ENCODE results near the gene IL9.

Gene IL9

DNA sequence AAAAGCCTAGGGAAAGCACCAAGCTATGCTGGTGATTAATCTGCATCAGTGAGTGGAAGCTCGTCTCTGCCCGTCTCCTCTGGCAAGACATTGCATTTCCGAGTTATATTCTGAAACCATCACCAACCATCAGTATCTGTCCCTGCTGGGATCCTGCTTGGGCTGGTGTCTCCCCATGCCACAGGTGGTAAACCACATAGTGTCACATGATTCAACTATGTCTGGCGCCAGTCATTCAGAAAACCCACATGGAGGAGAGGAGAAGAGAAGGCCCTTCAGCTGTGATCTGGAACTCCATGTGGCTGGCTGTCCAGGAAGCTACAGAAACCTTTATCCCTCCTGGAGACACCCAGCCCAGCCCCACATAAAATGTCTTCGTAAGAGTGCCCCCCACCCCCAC lies 4.8 kb downstream of the IL9 start:
- DNase-seq: no peak

- DNase-seq: no peak
Observed at GRCh38 chr5:135890296-135890695, 5.3 kb downstream of the IL9 start.

DNA sequence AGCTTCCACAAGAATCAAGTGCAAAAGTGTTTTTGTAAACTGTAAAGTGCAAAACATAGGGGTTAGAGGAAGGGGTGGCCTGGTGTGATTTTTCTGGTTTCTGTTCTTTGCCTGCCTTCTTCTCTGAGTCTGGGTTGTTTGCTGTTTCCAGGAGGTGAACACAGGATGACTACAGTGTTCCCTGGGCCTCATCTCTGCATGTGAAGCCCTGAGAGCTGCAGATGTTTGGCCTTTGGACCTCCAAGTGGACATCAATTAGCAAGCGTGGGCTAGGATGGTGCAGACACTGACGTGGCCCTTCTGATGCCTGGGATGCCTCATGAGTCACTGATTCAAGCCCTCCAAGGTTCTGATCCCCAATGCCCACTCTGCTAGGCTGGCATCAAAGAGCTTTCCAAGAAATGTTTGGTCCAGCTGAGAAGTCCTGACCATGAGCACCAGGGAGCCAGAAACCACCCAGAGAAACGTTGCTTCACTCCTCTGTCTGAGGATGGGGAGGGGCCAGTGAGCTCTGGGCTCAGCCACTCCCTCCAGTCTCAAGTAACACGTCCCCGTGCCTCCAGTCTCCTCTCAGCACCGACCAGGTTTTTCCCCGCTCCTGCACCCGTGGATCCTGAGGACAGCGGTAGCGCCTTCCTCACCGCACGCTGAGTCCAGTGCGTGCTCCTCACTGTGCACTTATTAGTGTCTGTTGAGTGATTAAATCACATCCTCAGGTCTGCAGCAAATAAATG lies 7.6 kb downstream of the IL9 start:
- no peak for DNase-seq

GRCh38 chr5:135887447-135887864 lies 8.2 kb downstream of the IL9 start:
- DNase-seq: peak; percentile 25

- DNase-seq: no peak
Observed at GRCh38 chr5:135886136-135886535, 9.5 kb downstream of the IL9 start.

DNA sequence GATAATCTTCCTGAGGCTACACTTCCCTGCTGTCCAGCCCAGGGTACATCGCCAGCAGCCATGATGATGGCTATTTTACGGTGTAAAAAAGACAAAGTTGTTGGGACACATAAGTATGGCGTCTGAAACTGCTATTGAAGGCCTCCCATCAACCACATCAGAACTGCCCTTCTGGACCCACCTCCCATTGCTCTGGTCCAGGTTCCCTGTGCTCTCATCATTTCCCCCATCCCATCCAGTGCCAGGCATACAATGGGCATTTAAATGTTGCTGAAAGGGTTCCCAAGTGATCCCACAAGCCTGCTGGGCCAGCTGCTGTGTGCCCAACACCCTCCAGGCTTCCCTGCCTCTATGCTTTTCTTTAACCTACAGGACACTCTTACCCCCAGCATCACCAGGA lies 10.6 kb downstream of the IL9 start:
- no peak for DNase-seq

DNA sequence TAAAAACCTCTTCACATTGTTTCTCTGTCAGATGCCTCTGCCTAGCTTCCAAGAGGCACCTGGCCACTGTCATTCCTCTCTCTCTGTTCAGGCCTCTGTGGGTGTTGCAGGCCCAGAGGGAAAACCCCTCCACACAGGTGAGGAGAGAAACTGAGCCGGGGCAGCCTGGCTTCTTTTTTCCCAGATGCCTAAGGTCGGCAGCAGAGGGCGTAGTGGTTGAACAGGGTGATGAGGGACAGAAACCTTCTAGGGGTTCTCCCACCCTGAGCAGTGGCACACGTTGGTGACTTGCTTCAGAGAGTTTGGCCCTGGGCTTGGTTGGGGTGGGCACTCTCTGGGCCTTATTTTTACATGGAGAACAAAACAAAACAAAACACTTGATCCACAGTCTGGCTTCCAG lies 12.2 kb downstream of the IL9 start:
- no peak for DNase-seq

- no peak for DNase-seq
Observed at GRCh38 chr5:135883026-135883425, 12.6 kb downstream of the IL9 start.

- DNase-seq: no peak
Observed at GRCh38 chr5:135881819-135882218, 13.8 kb downstream of the IL9 start.

DNA sequence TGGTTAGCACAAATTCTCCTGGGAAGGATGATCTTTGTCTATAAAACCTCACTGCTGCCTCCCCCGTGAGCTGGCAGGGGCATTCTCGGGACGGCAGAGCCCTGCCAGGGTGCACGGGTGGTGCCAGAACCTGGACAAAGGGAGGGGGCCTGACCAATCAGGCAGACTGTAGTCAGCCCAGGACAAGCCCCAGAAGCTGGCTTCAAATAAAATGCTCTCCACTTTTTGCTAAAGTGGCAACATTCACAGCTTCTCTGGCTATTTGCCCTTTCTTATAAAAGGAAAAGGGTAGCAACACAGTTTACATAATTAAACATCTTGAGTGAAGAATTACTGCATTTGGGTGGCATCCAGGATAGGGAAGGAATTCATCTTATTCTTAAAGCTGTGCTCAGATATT lies 14.4 kb downstream of the IL9 start:
- DNase-seq: no peak

DNA sequence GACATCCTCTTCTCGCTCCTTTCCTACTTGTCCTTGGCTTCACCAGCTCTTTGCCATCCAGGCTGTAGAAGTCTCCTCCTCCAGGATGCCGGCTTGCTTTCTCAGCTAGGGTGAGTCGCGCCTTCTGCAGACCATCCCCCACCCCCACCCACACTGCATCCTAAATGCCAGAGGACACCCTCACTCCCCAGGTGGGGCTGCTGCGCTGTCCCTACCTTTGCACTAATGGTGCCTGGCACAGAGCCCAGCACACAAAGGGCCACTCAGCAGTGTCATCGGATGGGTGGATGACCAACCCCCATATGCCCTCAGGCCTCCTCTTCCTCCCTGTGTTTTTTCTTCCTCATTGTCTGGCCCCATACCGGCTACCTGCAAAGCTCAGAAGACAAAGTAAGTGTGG lies 14.8 kb downstream of the IL9 start:
- no peak for DNase-seq

DNA sequence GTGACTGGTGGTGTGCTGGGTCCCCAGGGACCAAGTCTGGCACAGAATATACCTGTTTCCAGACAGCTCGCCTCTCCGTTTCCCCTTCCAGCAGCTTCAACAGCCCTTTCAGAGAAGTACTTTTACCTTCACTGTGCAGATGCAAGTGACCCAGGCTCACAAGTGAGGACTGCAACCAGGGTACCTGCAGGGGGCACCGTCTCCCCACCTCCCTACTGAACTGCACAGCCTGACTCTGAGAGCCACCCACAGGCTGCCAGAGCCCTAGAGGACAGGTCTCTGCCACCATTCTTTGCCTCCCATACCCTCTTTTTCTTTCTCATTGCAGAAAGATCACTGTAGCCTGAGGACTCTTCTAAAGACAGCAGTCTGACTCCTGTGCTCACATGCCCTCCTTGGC lies 15.4 kb downstream of the IL9 start:
- no peak for DNase-seq

DNA sequence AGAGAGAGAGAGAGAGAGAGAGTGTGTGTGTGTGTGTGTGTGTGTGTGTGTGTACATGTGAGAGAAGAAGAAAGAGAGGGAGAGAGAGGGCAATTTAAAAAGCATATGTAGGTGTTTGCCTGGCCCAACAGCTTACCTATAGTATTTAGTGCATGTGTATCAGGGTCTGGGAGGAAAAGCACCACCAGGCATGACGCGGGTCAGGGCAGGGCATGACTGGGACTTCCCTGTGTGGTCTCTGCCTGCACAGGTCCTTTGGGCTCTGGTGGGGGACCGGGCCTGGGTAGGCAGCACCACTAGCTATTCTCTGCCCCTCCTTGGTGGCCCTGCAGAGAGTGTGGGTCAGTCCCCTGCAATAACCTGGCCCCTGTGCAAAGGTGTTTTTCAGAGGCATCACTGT lies 16.1 kb downstream of the IL9 start:
- DNase-seq: no peak

DNA sequence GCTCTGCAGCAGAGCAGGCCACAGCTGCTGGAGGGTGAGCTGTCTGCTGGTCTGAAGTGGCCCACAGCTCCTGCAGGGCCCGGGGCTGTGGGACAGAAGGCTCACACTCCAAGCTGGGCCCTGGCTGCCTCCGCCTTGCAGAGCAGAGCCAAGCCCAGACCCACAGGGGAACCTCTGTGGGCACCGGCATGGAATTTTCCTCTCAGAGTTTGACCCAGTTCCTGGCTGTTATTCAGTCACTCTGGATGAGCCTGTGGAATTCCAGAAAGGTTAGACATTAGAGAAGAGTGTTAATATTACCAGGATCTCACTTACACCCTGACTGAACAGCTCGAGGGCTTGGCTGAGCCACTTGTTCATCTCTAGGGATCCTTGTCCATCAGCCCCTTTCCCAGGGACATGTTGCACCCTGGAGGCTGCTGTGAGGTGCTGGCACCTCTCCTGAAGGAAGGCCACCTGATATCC lies 17.5 kb downstream of the IL9 start:
- no peak for DNase-seq

DNA sequence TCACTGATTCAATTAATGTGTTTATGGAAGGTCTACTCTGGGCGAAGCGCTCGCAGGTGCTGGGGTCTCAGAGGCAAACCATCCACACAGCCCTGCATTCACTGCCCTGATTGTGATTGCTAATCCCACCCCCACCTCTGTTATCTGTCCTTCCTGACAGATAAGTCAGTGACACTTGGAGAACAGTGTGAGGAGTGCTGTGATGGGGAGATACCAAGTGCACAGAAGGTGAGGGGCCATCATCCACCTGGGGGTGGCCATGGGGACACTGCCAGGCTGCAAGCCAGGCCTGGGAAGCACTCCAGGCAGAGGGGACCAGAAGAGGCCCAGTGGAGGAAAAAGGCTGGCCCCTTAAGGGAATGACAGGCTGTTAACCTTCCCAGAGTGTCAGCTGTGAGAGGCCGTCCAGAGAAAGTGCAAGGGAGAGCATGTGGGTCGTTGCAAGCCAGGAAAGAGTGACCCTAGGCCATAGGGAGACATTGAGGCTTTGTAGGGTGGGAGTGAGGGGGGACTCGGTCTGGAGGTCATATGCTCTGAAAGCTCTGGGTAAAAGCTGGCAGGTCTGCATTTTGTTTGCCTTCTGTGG lies 18.0 kb downstream of the IL9 start:
- no peak for DNase-seq

DNA sequence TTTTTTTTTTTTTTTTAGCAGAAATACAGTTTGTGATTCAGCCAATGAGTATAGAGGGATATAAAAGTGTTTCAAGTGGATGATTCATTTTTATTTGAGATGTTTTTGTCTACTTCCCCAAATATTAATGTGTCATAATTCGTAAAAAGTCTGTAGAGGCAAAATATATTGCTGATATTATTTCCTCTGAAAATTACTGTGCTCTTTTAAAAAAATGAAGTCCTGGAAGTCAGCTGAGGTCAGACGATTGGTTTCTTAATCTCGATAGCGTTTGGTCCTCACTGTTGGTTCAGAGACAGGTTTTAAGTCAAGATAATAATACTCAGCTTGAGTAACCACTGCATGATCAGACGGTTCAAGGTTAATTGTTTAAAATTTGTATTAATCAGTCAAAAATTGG lies 19.5 kb downstream of the IL9 start:
- no peak for DNase-seq

GRCh38 chr5:135875567-135875966 lies 20.1 kb downstream of the IL9 start:
- no peak for DNase-seq

DNA sequence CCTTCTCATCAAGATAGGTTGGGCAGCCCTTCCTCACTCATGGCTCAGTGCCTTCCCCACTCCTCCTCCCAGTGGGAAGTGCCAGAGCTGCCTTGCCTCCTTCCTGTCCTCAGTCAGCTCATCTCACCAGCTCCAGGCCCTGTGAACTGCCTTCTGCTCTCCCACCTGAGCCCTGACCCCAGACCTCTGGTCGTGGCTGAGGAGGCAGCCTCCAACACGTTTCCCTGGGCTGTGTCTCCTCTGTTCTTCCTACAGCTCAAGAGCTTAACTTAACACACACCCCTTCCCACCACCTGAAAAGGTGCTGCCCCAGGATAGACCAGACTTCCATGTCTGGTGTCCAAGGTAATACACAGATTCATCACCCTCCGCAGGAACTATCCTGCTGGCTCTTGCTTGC lies 21.2 kb downstream of the IL9 start:
- DNase-seq: no peak

DNA sequence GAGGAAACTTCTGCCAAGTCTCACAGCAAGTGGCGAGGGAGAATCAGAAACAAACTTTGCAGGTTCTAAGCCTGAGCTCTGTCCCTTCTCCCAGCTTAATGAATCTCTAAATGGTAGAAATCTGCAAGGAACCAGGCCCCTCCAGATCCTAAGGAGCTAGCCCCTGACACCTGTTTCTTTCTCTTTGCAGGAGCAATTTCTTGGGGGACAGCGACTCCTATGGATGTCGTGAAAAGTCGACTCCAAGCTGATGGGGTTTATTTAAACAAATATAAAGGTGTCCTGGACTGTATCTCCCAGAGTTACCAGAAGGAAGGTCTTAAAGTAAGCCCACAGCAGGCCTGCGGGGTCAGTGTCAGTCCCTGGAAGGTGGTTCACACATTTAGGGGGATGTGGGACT lies 21.8 kb downstream of the IL9 start:
- DNase-seq: no peak

DNA sequence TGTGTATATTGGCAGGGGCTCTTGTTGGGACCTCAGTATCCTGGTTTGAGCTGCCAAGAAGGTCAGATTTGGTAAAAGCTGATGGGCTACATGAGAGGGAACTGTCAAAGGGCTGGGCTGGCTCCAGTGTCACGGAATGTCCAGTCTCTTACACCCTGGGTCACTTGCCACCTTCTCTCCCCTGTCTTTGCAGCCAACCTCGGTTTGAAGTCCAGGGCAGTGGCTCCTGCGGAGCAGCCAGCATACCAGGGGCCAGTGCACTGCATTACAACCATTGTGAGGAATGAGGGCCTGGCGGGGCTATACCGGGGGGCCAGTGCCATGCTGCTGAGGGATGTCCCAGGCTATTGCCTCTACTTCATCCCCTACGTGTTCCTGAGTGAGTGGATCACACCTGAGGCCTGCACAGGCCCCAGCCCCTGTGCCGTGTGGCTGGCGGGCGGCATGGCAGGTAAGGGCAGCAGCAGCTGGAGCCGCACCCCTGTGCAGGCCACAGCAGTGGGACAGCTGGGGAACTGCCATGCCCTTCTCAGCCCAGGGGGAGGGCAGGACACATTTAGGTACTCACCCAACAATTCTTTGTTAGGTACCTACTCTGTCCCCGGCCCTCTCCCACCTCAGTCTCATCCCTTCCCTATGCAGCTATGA lies 24.2 kb downstream of the IL9 start:
- DNase-seq: no peak

GRCh38 chr5:135869935-135870334 lies 25.7 kb downstream of the IL9 start:
- no peak for DNase-seq

DNA sequence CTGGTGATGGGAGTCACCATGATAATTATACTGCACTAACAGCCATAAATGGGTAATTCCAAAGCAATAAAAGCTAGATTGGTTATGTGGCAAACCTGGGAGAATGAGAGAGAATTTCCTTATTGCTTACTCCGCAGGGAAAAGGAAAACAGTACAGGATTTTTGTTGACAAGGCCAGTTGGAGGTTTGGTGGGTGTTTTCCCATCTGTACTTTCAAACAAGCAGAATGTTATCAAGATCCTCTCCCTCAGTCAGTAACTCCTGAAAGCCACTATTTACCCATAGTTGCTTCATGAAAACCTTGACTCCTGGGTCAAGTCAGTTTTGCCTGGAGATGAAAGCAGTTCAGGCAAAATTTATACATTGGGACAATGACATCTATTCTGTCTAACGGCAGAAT lies 26.4 kb downstream of the IL9 start:
- DNase-seq: no peak

GRCh38 chr5:135868681-135869080 lies 27.0 kb downstream of the IL9 start:
- DNase-seq: no peak

DNA sequence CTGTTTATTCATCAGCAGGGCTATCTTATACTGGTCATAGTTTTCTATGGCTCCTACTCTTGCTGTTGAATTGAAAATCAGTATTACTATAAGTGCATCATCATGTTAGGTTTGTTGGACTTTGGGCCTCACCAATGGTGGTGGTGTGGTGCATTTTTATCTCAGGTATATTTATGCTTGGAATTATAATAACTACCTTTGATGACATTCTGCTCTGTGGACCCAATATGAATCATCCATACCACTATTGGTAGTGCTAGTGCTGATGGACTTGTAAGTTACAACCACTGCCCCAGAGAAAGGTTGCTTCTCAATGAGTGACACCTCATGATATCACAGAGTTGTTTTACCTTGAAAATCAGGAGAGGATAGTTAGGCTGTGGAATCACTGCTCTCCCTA lies 28.0 kb downstream of the IL9 start:
- DNase-seq: no peak

- DNase-seq: no peak
Observed at GRCh38 chr5:135866016-135866415, 29.6 kb downstream of the IL9 start.

All from NCI-H510A (cell line).